Kidney tubule cell (primary cell): Measurements from ENCODE around the gene FBRS.
"Not testable (repeated sequence)": the region's sequence is repeated elsewhere in the genome, so short reads cannot be mapped to it uniquely, and the experiment has no call there.

Experiments used
- DNase-seq: peaks from one replicate; pipeline ENCODE4 v3.0.0-alpha.2; 2018; ENCODE audit warnings: low spot score

Gene FBRS

DNA sequence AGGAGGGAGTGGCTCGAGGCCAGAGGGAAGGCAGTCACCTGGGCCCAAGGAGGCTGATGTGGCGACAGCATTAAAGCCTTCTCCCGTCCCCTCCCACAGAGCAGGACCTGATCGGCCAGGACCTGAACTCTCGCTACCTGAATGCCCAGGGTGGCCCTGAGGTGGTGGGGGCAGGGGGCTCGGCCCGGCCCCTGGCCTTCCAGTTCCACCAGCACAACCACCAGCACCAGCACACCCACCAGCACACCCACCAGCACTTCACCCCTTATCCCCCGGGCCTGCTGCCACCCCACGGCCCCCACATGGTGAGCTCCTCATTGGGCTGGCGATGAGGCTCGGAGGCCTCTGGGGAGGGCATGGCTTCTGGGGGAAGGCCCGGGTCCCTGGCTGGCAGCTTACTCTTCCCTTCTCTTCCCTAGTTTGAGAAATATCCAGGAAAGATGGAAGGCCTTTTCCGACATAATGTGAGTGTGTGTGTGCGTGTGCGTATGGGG lies 6.4 kb downstream of the FBRS start:
- DNase-seq, result no peak

DNA sequence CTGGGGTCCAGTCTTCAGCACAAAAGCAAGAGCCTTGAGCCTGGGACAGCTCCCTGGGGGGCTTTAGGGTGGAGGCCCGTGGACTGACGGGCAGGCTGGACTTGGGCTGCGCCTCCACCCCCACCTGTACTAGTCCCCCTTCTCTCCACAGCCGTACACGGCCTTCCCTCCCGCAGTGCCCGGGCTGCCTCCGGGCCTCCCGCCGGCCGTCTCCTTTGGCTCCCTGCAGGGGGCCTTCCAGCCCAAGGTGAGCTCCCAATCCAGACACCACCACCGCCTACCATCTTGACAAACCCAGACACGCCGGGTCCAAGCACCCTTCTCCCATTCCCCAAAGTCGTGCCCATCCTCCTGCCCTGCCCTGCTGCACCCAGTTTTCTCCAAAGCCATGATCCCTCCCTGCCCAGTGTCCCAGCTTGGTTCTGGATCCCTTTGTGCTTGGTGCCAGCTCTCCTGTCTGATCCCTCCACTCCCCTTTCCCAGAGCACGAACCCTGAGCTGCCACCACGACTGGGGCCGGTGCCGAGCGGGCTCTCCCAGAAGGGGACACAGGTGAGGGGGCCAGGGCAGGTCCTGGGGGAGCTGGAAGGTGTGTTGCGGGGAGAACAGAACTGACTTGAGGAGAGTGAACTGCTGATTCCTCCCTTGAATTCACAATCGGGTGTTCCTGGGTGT lies 7.1 kb downstream of the FBRS start:
- no peak for DNase-seq

DNA sequence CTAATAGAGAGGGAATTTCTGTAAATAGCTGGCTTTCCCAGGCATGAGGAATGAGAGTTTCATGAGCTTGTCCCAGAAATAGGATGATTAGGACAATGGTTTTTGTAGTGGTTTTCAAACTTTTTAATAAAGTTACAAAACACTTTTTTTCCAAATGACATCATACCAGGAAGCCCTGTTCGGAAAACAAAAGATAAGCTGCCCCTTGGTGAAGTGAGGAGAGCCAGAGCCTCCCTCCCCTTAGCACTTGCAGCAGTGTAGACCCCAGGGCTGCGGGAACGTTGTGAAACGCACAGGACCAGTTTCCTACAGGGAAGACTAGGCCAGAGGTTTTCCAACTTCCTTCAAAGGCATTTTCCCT lies 7.6 kb downstream of the FBRS start:
- DNase-seq, result no peak

DNA sequence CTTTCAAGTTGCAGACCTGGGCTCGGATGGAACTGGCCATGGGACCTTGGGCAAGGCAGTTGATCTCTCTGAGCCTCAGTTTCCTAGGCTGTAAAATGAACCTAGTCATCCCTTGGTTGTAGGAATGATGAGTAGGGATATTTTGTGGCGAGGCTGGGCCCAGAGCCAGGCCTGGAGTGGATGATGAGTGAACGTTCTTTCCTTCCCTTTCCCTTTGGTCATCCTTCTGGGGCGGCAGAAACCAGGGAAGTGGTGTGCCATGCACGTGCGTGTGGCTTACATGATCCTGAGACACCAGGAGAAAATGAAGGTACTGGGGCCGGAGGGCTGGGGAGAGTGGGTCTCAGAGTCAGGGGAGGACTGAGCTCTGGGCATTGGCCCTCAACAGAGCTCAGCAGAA lies 8.4 kb downstream of the FBRS start:
- DNase-seq, result no peak

DNA sequence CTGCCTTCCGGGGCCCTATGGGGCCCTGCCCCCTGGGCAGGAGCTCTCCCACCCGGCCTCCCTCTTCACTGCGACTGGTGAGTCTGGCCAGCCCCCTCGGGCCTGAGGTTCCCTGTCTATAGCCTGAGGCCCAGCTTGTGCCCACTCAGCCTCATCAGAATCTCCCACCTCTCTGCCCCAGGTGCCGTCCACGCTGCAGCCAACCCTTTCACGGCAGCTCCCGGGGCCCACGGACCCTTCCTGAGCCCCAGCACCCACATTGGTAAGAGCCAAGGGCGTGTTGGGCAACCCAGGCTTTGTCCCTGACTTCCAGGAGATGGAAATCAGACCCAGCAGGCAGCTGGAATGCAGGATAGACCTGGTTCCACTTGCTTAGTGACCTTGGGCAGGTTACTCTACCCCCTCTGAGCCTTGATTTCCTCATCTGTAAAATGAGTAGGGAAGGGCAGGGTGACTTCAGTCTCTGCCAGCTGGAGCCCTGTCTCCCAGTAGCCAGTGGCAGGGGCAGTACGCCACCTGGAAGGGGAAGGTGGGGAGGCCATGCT lies 9.2 kb downstream of the FBRS start:
- no peak for DNase-seq

DNA sequence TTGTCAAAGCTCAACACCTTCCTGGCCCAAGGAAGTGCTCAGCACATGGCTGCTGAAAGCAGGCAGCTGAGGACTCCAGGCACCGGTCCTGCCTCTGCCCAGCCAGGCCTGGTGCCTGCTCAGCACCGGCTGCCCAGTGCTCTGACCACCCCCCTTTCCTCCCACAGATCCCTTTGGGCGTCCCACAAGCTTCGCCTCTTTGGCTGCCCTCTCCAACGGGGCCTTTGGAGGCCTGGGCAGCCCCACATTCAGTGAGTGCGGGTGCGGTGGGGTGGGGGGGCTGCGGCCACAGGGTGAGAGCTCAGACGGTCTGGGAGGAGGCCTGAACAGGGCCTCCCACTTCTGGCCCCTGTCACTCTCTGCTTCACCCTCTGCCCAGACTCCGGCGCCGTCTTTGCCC lies 10.2 kb downstream of the FBRS start:
- DNase-seq, result no peak

DNA sequence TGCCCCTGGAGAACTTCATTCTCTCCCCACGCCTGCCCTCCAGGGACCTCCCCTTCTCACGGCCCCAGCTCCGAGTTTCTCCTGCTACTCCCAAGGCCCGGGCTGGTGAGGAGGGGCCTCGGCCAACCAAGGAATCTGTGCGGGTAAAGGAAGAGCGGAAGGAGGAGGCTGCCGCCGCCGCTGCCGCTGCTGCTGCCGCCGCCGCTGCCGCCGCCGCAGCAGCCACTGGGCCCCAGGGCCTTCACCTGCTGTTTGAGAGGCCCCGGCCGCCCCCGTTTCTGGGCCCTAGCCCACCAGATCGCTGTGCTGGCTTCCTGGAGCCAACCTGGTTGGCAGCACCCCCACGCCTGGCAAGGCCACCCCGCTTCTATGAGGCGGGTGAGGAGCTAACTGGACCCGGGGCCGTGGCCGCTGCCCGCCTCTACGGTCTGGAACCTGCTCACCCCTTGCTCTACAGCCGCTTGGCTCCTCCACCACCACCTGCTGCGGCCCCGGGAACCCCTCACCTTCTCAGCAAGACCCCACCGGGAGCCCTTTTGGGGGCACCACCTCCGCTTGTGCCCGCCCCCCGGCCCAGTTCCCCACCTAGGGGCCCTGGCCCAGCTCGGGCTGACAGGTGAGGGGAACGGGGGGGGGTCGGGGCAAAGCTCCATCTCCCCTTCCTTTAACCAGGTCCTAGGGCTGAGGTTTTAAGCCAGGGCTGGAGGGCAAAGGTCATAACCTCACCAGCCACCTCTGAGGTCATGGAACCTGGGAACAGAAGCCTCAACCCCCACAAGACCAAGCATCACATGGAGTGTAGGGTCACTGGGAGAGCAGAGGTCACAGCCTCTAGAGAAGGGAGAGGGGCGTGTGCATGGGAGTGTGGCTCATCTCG lies 11.0 kb downstream of the FBRS start:
- no peak for DNase-seq

DNA sequence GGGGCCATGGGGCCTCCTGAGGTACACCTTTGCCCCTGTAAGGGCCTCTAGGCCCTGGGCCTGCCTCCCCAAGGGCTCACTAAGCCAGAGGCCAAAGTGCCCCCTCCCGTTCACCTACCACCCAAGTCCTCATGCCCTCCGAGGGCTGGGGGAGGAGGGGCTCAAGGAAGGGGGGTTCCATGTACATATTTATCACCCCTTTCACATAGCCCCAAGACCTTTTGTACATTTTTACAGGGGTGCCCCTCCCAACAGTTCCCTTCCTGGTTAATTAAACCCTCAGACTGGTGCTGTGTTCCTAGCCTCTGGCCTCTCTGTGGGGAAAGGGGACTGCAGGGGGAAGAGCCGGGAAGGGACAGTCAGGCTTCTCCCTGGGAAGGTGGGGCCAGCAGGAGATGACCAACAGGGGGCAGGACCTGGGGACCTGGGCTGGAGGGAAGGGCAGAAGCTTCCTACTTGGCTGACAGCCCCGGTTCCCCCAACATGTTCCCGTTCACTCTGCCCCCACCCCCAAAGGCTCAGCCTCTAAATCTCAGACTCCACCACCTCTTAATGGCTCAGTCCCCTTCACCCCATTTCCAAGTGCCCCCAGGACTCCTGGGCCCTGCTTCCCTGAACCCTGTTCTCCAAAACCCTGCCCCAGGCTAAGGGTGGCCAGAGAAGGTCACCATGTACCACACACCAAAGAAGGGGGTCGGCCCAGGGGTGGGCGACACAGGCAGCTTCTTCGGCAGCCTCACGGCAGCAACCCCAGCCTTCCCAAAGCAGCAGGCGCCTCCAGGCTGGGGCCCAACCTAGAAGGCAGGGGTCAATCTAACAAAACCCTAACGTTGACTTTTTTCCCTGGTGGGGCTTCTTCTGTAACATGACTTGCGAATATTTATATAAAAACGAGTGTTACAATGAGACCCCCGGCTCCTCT lies 11.9 kb downstream of the FBRS start:
- DNase-seq, result no peak

DNA sequence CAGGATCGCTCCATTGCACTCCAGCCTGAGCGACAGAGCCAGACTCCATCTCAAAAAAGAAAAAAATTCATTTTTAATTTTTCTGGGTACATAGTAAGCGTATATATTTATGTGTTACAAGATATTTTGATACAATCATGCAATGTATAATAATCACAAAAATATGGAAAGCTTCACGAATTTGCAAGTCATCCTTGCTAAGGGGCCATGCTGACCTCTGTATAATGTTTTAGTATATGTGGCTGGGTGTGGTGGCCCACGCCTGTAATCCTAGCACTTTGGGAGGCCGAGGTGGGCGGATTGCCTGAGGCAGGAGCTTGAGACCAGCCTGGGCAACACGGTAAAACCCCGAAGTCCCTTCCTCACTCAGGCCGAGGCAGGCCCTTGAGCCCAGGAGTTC lies 16.9 kb downstream of the FBRS start:
- no peak for DNase-seq

DNA sequence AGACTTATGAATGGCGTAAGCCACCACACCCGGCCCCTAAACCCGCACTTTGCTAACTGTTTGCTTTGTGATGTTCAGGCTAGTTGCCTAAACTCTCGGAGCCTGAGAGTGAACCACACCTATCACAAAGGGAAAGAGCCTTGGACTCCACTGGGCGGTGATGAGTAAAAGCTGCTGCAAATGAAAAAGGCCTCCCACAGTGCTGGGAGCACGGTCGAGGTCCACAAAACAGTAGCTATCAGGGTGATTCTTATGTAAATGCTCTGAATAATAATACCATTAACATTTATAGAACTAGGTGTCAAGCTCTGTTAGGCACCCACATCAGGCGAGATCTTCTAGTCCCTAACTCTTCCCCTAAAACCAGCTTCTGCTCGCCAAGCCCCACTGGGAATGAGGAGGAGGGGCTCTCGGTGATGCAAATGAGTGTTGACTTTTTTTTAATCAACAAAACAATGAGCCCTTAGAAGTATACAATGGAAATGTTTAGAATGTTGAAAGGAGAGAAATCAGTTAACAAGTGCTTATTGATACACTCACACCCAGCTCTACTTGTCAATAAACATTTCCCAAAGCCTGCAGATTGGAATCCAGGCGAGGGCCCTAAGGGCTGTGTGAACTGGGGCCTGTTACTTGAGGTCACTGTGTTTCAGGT lies 19.8 kb downstream of the FBRS start:
- DNase-seq, result no peak

DNA sequence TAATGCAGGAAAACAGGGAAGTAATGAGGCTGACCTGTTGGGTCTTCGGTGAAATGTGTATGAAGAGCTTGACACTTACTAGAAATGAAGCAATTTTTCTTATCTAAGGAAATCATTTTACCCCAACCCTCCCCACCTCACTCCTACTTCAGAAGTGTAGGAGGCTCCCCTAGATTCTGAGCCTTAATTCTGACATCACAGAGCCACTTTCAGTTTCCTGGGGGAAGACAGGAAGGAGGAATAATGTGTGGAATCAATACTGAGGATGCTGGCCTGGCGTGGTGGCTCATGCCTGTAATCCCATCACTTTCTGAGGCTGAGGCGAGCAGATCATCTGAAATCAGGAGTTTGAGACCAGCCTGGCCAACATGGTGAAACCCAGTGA lies 20.3 kb downstream of the FBRS start:
- no peak for DNase-seq

DNA sequence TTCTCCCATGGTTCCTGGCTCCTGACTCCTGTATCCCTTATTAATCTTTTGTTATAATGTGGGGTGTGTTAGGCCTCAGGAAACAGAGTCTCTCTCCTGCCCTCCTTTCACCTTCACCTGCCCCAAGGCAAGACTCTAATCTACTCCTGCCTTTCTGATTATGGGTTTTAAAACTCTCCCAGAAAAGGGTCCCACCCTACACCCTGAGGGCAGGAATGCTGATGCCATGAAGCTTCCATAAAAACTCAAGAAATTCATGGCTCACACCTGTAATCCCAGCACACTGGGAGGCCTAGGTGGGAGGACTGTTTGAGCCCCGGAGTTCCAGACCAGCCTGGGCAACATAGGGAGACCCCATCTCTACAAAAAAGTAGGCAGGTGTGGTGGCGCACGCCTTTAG lies 22.1 kb downstream of the FBRS start:
- no peak for DNase-seq

DNA sequence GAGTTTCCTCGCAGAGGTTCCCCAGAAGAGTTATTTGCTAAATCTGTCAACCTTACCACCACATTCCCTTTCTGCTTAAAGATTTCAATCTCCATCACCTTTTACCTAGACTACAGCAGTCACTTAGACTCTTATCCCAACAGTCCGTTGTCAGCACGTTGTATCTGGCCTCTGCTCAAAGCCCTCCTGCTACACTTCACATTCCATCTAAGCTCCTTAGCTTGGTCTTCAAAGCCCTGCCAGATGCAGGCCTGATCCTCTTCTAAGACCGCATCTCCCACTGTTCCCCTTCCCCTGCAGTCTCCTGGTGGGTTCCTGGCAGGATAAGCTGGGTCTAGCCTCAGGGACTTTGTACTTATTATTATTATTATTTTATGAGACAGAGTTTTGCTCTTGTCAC lies 30.5 kb downstream of the FBRS start:
- DNase-seq, result no peak

DNA sequence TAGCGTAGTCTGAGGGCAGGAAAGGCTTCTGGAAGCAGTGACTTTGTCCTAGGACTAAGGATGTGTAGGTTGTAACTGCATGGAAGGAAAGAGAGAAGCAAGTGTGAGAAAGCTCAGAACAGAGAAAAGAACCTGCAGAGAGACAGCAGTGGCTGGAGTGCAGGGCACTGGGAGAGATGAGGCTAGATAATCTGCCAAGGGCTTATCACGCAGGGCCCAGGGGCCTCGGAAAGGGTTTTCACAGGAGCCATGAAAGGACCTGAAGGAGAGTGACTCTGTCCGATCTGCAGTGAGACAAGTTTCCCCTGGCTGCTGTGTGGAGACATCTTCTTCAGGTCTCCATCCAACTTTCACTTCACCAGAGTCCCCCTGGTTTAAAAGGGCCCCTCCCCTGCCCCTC lies 33.7 kb downstream of the FBRS start:
- no peak for DNase-seq

DNA sequence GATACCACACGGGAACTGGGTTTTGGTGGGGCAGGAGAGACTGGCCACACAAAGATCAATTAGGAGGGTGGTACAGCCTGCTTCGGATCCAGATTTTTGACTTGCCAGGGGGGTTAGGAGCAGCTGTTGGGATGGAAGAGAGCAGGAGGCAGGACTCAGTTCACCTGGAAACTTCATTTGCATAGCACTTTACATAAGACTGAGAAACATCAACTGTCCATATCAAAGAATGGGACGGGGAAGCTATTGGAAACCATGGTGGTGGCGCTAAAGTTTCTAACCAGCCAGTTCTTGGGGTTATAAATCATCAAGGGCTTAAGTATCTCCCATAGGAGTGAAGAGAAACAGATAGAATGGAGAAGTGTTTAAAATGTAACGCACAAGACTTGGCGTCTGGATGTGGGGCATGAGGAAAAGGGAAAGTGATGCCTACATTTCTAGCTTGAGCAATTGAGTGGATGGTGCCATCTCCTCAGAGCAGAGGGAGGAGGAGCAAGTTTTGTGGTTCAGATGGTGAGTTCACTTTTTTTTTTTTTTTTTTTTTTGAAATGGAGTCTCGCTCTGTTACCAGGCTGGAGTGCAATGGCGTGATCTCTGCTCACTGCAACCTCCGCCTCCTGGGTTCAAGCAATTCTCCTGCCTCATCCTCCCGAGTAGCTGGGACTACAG lies 34.3 kb downstream of the FBRS start:
- no peak for DNase-seq

DNA sequence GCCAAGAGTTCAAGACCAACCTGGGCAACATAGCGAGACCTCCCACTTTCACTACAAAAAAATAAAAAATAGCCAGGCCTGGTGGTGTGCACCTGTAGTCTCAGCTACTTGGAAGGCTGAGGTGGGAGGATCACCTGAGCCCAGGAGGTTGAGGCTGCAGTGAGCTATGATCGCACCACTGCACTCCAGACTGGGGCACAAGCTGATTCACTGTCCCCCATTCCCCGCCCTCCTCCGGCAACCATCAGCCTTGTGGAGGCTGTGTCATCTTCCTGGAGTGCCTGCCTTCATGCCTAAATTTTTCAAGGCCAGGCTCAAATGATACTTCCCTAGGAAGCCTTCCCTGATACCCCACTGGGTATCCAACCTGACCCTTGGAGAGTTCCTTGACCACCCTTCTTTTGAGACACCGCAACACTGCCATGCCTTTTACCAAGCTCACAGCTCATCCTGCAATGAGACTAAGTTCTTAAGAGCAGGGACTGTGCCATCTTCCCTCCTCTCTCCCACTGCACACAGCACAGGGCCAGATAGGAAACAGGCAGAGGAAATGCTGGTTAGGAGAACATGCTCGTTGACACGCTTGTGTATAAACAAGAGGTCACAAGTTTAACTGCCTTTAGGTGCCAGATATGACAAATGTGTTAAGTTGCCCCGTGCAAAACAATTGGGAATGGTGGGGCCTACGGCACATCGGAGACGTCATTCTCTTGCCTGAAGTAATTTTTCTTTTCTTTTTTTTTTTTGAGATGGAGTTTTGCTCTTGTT lies 36.9 kb downstream of the FBRS start:
- peak; percentile 26 for DNase-seq

DNA sequence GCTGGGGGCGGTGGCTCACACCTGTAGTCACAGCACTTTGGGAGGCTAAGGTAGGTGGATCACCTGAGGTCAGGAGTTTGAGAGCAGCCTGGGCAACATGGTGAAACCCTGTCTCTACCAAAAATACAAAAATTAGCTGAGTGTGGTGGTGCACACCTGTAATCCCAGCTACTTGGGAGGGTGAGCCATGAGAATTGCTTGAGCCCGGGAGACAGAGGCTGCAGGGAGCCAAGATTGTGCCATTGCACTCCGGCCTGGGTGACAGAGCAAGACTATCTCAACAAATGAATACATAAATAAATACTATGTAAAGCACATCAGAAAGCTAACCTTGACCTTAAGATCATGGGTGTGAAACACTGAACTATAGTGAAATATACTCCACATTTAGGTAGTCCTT lies 38.4 kb downstream of the FBRS start:
- not testable (repeated sequence) for DNase-seq

DNA sequence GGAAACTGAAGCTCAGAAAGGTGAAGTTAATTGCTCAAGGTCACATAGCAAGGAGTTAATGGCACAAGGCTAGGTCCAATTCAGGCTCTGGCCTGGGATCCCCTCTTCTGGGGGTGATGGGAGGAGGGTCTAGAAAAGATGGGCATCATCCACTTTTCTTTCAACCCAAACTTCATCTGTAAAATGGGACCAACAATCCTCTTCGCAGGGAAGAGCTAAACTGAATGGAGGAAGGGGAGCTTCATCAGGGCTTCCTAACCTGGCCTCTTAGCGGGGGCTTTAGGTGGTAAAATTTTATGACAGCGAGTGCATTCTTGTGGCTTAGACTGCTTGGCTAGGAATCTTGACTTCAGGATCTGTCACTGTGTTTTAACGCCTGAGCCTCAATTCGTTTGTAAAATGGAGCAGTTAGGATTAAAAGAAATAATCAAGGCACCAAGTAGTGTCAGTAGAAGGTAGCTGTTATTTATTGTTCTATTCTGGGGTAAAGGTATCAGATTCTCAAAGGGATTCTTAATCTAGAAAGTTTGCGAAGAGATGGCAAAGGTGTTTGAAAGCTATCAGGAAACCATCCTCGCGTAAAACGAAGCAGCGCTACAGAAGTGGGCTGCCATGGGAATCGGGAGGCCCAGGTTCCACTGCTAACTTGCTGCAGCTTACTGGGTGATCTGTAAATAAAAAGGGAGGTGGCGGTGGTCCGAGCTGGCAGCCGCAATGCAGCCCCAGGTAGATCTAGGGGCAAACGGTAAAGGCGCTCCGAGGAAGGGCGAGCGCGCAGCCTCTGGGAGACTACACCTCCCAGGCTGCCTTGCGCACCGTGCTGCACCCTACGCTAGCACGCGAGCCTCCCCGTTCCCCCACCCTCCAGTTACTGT lies 39.3 kb downstream of the FBRS start:
- peak; percentile 23 for DNase-seq

DNA sequence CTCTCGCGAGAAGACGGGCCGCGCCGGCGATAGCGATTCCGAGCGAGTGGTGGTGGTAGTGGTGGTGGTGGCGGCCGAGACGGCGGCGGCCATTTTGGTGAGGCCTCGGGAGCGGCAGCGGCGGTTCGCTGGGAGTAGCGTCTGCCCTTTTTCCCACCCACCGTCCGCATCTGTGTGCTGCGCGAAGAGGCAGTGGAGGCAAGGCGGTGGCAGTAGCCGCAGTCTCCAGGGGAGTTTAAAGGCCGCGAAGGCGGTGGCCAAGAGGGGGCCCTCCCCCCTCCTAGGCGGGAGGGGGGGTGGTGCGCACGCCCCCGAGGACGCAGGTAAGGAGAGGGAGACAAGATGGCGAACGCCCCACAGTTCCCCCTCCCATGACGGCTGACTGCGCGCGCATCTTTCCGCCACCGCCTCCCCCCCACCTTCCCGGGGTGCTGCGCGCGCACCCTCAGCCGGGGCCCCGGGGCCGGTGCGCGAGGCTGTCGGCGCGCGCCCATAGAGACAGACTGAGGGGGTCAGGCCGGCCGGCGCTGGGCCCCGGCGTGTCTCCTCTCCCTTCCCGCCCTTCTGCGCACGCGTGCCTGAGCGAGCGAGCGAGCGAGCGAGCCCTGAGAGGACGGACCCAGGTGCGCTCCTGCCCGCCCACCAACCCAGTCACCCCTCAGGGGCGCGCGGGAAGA lies 40.0 kb downstream of the FBRS start:
- peak; percentile 97 for DNase-seq
